ENCODE results near the gene S100PBP.

The S100PBP gene

DNA sequence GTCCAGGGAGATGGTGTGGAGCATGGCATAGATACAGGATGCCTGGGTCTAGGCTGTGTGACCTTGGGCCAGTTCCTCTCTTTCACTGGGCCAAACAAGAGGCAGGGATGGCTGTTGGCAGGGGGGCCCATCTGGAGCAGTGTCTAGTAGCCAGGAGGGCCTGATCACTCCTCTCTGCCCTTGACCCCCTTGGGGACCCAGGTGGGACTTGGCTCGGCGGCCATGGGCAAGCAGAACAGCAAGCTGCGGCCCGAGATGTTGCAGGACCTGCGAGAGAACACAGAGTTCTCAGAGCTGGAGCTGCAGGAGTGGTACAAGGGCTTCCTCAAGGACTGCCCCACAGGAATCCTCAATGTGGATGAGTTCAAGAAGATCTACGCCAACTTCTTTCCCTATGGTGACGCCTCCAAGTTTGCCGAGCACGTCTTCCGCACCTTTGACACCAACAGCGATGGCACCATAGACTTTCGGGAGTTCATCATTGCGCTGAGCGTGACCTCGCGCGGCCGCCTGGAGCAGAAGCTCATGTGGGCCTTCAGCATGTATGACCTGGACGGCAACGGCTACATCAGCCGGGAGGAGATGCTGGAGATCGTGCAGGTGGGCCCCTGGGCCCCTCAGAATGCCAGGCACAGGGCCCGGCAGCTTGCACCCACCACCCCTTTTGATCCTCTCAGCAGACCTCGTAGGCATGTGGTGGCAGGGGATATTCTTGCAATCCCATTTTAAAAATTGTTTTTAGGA, 71.4 kb downstream of the S100PBP start:
- no peaks in the 10 kb centered on the region for H3K9me3 ChIP-seq (ENCODE audit: control insufficient read depth, insufficient read depth, low read length)
- no peaks in the 10 kb centered on the region; the same call in 1 of the 2 replicates for H3K4me1 ChIP-seq (ENCODE audit: insufficient read depth, low read length)
- no peak overlapping the region for H3K9ac ChIP-seq (ENCODE audit: low read depth, low read length)
- H3K36me3 ChIP-seq (ENCODE audit: insufficient read depth, low read length): no peaks in the 10 kb centered on the region

- no peaks in the 10 kb centered on the region for H3K9me3 ChIP-seq (ENCODE audit: control insufficient read depth, insufficient read depth, low read length)
- H3K36me3 ChIP-seq (ENCODE audit: insufficient read depth, low read length): no peaks in the 10 kb centered on the region
- no peaks in the 10 kb centered on the region; the same call in 1 of the 2 replicates for H3K4me1 ChIP-seq (ENCODE audit: insufficient read depth, low read length)
- no peak overlapping the region for H3K9ac ChIP-seq (ENCODE audit: low read depth, low read length)
Observed at GRCh38 chr1:32889731-32890278, 72.4 kb downstream of the S100PBP start.

DNA sequence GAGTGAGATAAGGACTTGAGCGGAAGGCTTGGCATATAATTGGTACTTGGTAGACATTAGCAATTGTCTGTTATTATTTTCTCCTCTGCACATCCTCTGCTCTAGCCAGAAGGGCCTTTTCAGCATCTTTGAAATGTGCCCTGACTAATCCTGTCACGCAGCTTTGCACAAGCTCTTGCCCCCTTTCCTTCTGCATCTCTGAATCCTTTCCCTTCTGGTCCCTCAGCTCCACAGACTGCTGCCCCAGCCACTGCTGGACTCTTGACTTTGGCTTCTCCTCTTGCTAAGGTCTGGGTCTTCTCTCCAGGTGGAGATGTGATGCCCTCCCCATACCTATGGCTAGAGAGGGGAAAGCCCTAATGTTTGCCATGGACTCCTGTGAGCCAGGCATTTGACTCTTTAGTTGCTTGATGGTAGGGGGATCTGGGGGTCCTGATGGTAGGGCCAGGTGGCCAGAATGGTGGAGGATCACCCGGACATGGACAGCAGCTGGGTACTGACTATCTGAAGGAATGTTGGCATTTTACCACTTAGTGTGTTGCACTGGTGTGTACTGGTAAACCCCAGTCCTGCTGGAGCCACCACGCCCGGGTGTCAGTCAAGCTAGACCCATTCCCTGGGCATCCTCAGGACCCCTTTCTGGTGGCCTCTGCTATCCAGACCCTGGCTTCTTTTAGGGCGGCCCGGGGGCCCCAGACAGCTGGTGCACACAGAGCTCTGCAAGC, 73.2 kb downstream of the S100PBP start:
- H3K9ac ChIP-seq (ENCODE audit: low read depth, low read length): no peak overlapping the region
- H3K36me3 ChIP-seq (ENCODE audit: insufficient read depth, low read length): no peaks in the 10 kb centered on the region
- no peaks in the 10 kb centered on the region for H3K9me3 ChIP-seq (ENCODE audit: control insufficient read depth, insufficient read depth, low read length)
- no peaks in the 10 kb centered on the region; the same call in 1 of the 2 replicates for H3K4me1 ChIP-seq (ENCODE audit: insufficient read depth, low read length)

DNA sequence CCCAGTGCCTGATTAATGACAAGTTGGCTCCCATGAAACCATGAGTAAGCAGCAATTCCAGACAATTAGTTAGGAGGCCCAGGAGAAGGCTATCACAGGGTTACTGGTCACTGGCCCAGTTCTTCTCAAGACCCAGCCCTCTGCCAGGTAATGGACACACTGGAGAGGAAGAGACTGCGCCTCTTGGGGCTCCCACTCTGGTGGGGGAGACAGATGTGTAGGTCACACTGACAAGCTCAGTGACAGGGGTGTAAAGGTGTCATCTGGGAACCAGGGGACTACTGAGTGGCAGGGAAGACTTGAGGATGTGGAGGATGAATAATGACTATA, 73.8 kb downstream of the S100PBP start:
- Histone ChIP-seq H3K36me3 (ENCODE audit: insufficient read depth, low read length) (no peaks in the 10 kb centered on the region), H3K4me1 (ENCODE audit: insufficient read depth, low read length) (no peaks in the 10 kb centered on the region; the same call in 1 of the 2 replicates), H3K9me3 (ENCODE audit: control insufficient read depth, insufficient read depth, low read length) (no peaks in the 10 kb centered on the region), H3K9ac (ENCODE audit: low read depth, low read length) (no peak overlapping the region)

DNA sequence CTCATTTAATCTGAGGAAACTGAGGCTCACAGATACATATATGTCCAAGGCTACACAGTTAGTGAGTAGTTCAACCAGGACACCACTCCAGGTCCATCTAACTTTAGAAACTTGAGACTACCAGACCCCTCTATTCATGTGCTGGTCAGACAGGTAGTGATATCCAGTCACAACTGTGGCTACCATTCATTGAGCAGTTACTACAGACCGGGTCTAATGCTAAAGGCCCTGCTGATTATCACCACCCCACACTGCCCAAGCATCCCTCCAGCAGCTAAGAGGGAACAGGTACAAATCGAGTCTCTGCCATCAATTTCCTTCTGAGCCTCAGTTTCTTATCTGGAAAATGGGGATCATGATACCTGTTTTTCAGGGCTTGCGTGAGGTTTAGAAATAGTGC, 74.2 kb downstream of the S100PBP start:
- no peaks in the 10 kb centered on the region; the same call in 1 of the 2 replicates for H3K4me1 ChIP-seq (ENCODE audit: insufficient read depth, low read length)
- no peaks in the 10 kb centered on the region for H3K36me3 ChIP-seq (ENCODE audit: insufficient read depth, low read length)
- no peak overlapping the region for H3K9ac ChIP-seq (ENCODE audit: low read depth, low read length)
- no peaks in the 10 kb centered on the region for H3K9me3 ChIP-seq (ENCODE audit: control insufficient read depth, insufficient read depth, low read length)

DNA sequence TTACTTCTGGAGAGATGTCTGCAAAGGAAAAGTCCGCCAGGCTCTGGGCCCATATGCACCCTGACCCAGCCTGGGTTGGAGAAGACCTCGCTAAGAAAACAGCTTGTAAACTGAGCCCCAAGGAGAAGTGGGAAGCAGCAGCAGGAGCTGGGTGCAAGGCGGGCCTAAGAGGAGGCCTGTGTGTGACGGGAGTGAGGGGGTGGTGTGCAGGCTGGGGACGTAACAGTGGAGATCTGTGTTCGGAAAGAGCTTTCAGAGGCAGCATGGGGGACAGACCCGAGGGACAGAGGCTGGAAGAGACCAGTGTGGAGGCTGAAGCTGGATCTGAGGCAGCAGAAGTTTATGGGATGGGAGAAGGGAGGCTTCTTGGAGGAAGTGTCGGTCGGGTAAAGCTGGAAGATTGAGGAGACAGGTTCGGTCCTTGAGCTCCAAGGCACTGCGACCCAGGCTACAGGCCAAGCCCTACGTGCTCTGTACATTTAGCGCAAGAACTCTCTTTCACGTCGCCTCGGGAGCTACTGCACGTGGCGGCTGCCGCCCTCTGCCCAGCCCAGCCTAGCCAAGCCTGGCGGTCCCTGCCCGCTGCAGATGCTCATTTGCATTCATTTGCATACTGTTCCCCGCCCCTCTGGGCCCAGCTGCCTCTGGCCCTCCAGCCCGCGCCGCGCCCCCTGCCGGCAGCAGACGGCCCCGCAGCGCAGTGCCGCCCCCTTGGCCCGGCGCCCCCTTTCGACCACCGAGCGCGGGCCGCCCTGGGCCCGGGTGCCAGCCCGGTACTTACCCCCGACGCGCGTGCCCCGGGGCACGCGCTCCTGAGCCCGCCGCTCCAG, 75.1 kb downstream of the S100PBP start:
- Histone ChIP-seq H3K36me3 (ENCODE audit: insufficient read depth, low read length) (no peaks in the 10 kb centered on the region), H3K4me1 (ENCODE audit: insufficient read depth, low read length) (no peaks in the 10 kb centered on the region; the same call in 1 of the 2 replicates), H3K9me3 (ENCODE audit: control insufficient read depth, insufficient read depth, low read length) (no peaks in the 10 kb centered on the region), H3K9ac (ENCODE audit: low read depth, low read length) (peak overlapping the region; percentile 74)

DNA sequence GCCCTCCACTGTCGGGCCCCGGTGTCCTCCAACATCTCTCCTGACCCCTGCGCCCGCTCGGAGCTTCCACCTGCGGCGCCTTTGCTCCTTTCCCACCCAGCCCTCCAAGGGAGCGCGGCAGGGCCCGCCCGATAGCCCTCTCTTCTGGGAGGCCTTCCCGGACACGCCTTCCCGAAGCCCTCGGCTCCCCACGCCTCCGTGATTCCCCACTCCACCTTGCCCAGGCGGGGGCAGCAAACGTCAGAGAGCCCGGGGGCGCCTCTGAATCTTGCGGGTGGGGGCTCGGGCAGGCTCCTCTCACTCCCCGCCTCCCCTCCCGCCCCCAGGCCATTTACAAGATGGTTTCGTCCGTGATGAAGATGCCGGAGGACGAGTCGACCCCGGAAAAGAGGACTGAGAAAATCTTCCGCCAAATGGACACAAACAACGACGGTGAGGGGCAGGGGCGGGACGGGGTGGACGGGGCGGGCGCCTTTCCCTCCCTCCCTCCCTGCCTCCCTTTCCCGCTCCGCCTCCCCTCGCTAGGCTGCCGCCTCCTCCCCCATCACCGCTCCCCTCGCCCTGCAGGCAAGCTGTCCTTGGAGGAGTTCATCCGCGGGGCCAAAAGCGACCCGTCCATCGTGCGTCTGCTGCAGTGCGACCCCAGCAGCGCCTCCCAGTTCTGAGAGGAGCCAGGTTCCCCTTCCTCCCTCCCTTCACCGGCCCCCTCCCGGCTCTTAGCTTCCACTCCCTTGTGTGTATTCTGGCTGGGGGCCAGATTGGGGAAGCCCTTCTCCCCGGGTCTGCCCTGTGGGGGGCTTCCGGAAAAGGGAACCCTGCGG, 76.0 kb downstream of the S100PBP start:
- no peaks in the 10 kb centered on the region for H3K36me3 ChIP-seq (ENCODE audit: insufficient read depth, low read length)
- H3K9ac ChIP-seq (ENCODE audit: low read depth, low read length): peak overlapping the region; percentile 74
- no peaks in the 10 kb centered on the region for H3K9me3 ChIP-seq (ENCODE audit: control insufficient read depth, insufficient read depth, low read length)
- H3K4me1 ChIP-seq (ENCODE audit: insufficient read depth, low read length): no peaks in the 10 kb centered on the region; the same call in 1 of the 2 replicates

DNA sequence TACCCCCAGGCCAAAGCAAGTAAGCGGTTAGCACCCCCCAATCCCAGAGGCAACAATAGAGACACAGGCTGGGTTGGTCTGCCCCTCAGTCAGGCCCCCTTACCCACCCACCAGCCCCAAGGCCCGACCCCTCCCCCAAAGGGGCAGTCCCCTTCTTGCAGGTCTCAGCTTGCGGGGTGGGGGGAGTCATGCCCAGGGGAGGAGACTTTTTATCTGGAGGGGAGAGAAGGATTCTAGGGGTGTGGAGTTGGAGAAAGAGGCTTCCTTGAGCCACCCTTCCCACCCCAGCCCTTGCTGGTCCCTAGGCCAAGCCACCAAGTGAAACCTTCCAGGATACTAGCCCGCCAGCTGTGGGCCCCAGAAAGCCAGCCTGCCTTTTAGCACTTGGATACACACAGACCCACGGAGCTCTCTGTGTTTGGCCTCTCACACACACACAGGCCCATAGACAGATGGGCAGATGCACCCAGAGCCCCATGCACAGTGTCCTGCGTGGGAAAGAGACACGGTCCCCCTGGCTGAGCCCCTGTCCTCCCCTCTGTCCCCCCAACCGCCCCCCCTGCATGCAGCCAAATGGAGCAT, 76.7 kb downstream of the S100PBP start:
- Histone ChIP-seq H3K9me3 (ENCODE audit: control insufficient read depth, insufficient read depth, low read length) (no peaks in the 10 kb centered on the region), H3K9ac (ENCODE audit: low read depth, low read length) (peak overlapping the region; percentile 74), H3K36me3 (ENCODE audit: insufficient read depth, low read length) (no peaks in the 10 kb centered on the region), H3K4me1 (ENCODE audit: insufficient read depth, low read length) (no peaks in the 10 kb centered on the region; the same call in 1 of the 2 replicates)

DNA sequence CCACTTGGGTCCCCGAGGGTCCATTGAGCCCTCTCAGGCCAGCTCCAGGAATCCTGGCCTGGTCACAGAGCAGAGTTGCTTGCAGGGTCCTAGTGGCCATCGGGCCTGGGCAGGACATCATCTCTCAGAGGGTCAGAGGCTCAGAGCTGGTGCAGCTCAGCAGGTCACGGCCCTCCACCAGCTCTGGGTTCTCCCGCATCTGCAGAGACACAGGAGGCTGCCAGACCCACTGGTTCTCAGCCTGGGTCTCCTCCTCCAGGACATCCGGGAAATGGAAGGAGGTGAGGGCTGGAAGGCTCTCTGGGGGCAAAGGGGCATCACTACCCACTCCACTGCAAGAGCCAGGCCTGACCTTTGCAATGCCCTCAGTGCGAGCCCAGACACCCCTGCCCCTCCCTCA, 77.2 kb downstream of the S100PBP start:
- Histone ChIP-seq H3K36me3 (ENCODE audit: insufficient read depth, low read length) (no peaks in the 10 kb centered on the region), H3K4me1 (ENCODE audit: insufficient read depth, low read length) (no peaks in the 10 kb centered on the region; the same call in 1 of the 2 replicates), H3K9ac (ENCODE audit: low read depth, low read length) (no peak overlapping the region), H3K9me3 (ENCODE audit: control insufficient read depth, insufficient read depth, low read length) (no peaks in the 10 kb centered on the region)

DNA sequence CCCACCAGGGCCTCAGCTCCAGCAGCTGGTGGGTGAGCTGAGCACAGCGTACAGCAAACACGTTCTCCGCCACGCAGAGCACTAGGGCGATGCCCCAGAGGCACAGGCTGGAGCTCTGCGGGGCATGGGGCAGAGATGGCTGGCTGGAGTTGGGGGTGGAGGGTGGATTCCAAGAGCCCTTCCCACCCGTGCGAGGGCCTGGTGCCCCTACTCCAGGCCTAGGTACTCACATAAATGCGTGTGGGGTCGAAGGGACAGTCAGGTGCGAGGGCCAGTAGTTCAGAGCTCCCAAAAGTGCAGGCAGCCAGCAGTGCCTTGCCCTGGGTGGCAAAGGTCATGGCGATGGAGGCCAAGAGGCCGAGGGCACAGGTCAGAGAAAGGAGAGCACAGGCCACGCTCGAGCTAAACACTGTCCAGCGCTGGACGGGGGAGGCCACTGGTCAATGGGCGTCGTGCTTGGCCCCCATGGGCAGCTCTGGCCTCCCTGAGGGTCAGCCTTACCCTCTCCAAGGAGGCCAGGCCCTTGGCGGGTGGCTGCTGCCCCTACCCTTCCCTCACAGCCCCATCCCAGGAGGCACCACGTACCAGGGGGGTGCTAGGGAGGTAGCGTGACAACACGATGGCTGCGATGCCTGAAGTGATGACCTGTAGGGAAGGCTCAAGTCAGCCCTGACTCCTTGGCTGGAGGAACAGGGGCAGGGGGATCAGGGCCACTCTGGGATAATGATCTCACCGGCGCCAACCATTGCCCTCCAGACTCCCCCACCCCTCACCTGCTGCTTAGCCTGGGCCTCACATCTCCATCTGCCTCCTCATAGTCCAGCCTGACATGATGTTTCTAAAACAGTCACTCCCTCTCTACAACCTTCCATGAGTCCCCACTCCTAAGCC, 78.1 kb downstream of the S100PBP start:
- Histone ChIP-seq H3K4me1 (ENCODE audit: insufficient read depth, low read length) (no peaks in the 10 kb centered on the region; the same call in 1 of the 2 replicates), H3K36me3 (ENCODE audit: insufficient read depth, low read length) (no peaks in the 10 kb centered on the region), H3K9ac (ENCODE audit: low read depth, low read length) (no peak overlapping the region), H3K9me3 (ENCODE audit: control insufficient read depth, insufficient read depth, low read length) (no peaks in the 10 kb centered on the region)

- no peaks in the 10 kb centered on the region for H3K36me3 ChIP-seq (ENCODE audit: insufficient read depth, low read length)
- H3K4me1 ChIP-seq (ENCODE audit: insufficient read depth, low read length): no peaks in the 10 kb centered on the region; the same call in 1 of the 2 replicates
- H3K9me3 ChIP-seq (ENCODE audit: control insufficient read depth, insufficient read depth, low read length): no peaks in the 10 kb centered on the region
- H3K9ac ChIP-seq (ENCODE audit: low read depth, low read length): no peak overlapping the region
Observed at GRCh38 chr1:32896451-32896850, 79.0 kb downstream of the S100PBP start.

DNA sequence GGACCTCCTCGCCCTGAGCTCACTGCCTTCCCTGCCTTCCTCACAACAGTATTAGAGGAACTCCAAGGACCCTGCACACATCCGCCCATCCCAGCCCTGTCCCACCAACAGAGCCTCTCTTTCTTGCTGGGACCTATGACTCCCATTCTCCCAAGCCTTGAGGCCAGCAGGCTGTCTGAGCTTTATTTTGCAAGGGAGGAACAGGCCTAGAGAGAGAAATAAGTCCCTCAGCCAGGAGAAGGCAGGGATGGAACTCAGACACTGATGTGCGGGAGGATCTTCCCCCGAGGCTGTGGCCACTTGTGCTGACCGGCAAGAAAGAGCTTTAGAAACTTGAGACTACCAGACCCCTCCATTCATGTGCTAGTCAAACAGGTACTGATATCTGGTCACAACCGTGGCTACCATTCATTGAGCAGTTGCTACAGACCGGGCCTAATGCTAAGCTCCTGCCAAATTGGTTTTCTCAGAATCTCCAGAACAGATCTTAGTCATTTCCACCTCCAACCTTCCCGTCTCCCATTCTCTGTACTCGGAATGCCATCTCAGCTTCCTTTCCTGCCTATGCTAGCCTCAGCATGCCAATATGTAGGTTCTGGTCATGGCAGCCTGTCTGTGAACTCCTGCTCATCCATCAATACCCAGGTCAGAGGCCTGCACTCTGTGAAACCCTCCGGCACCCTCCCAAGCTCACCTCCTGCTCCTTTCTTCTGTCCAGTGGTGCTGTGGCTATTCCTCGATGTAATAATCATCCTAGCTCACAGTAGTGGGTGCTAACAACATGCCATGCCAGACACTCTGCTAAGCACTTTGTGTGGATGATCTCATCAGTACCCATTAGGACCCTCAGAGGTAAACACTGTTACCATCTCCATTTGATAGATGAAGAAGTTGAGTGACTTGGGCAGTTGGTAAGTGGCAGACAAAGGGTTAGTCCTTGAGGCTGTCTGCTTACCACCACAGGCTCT, 79.9 kb downstream of the S100PBP start:
- no peaks in the 10 kb centered on the region for H3K9me3 ChIP-seq (ENCODE audit: control insufficient read depth, insufficient read depth, low read length)
- H3K36me3 ChIP-seq (ENCODE audit: insufficient read depth, low read length): no peaks in the 10 kb centered on the region
- no peaks in the 10 kb centered on the region; the same call in 1 of the 2 replicates for H3K4me1 ChIP-seq (ENCODE audit: insufficient read depth, low read length)
- no peak overlapping the region for H3K9ac ChIP-seq (ENCODE audit: low read depth, low read length)

Measured in ES-I3 (cell line).